OCI-LY7 (cell line): ENCODE data around the gene ABCA2. TPM values are rescaled to one million over a fixed set of nuclear protein-coding genes. Genes with fewer than 3 reads are reported as not detected.

Source experiments
- BruUV-seq: library from RNA; stranded (reverse); fragments of 400-500 nt; replicated peaks from 2 replicates; lab custom pipeline; 2021; lab: Mats Ljungman, UMichigan
- CTCF ChIA-PET: fragments of 300-600 bp; sonication (Branson Sonifier 250); formaldehyde crosslinking; loops from one replicate; lab custom pipeline; 2022; ENCODE audit warnings: antibody characterized with exemption; ENCODE audit not compliant: unreplicated experiment; lab: Charles Lee
- POLR2A ChIA-PET: fragments of 300-600 bp; sonication (Branson Sonifier 250); formaldehyde crosslinking; loops from one replicate; lab custom pipeline; 2022; ENCODE audit warnings: antibody characterized with exemption; lab: Charles Lee
- DNase-seq: peaks from one replicate; pipeline ENCODE4 v3.0.0-alpha.2; 2015; ENCODE audit warnings: low spot score
- H2AFZ ChIP-seq: fragments of 200-600 bp; sonication (generic), shearing (Covaris generic); 2 replicates; pipeline ENCODE4 v1.6.1; 2014; ENCODE audit warnings: mild to moderate bottlenecking, antibody characterized with exemption, low read length, moderate library complexity
- H3K27ac ChIP-seq: fragments of 200-600 bp; sonication (generic); 2 replicates; pipeline ENCODE4 v1.5.1; 2014; ENCODE audit warnings: mixed run types, low read depth, mild to moderate bottlenecking, moderate library complexity, low read length, inconsistent platforms; ENCODE audit not compliant: poor library complexity, severe bottlenecking
- H3K36me3 ChIP-seq: fragments of 200-600 bp; sonication (generic); 2 replicates; pipeline ENCODE4 v1.6.1; 2014; ENCODE audit warnings: mild to moderate bottlenecking, antibody characterized with exemption, low read length, moderate library complexity, mixed read lengths; ENCODE audit not compliant: insufficient read depth
- H3K4me1 ChIP-seq: fragments of 200-600 bp; sonication (generic); 2 replicates; pipeline ENCODE4 v1.5.1; 2014; ENCODE audit warnings: mild to moderate bottlenecking, low read length; ENCODE audit not compliant: insufficient read depth, poor library complexity, severe bottlenecking
- H3K4me2 ChIP-seq: fragments of 200-600 bp; sonication (generic); 2 replicates; pipeline ENCODE4 v1.6.1; 2014; ENCODE audit warnings: mild to moderate bottlenecking, low read length
- H3K4me3 ChIP-seq: fragments of 200-600 bp; sonication (generic); 2 replicates; pipeline ENCODE4 v1.5.1; 2014; ENCODE audit warnings: mild to moderate bottlenecking, low read depth, low read length; ENCODE audit not compliant: poor library complexity, severe bottlenecking
- H3K79me2 ChIP-seq: fragments of 200-600 bp; sonication (generic); 2 replicates; pipeline ENCODE4 v1.6.1; 2016; ENCODE audit warnings: low read depth, mild to moderate bottlenecking, low read length, moderate library complexity, mixed read lengths; ENCODE audit not compliant: insufficient read depth
- H3K9me2 ChIP-seq: fragments of 200-600 bp; sonication (generic); 2 replicates; pipeline ENCODE4 v1.6.1; 2016; ENCODE audit warnings: mild to moderate bottlenecking, low read length, mixed read lengths; ENCODE audit not compliant: insufficient read depth
- H3K9me3 ChIP-seq: fragments of 200-600 bp; sonication (generic); 2 replicates; pipeline ENCODE4 v1.6.1; 2014; ENCODE audit warnings: mild to moderate bottlenecking, mixed run types, low read length, mixed read lengths
- H4K20me1 ChIP-seq: fragments of 200-600 bp; sonication (generic); 2 replicates; pipeline ENCODE4 v1.6.1; 2014; ENCODE audit warnings: mild to moderate bottlenecking, antibody characterized with exemption, low read length, moderate library complexity, mixed read lengths; ENCODE audit not compliant: insufficient read depth
- CTCF ChIP-seq: fragments of 200-600 bp; sonication (generic); conservative IDR thresholded peaks from 2 replicates; pipeline ENCODE4 v1.5.1; 2014; ENCODE audit warnings: mild to moderate bottlenecking, antibody characterized with exemption, low read length, moderate library complexity, mixed read lengths
- EZH2phosphoT487 ChIP-seq: fragments of 200-600 bp; sonication (generic); IDR thresholded peaks from 2 replicates; pipeline ENCODE4 v1.6.1; 2018; ENCODE audit warnings: low read depth, borderline replicate concordance, mild to moderate bottlenecking, mixed run types, antibody characterized with exemption, low read length, moderate library complexity, mixed read lengths
- intact Hi-C: fragments of 100-400 bp; cut with micrococcal nuclease; formaldehyde crosslinking; loops from one replicate; pipeline ENCODE4 v1.10.0; 2022; ENCODE audit not compliant: unreplicated experiment
- total RNA-seq, 2 experiments: library from RNA; depleted of rRNA in 1 of 2; stranded (reverse); fragments of >200 nt in 1 of 2; shearing (Covaris generic) in 1 of 2; gene quantifications; 2 replicates each; pipeline ENCODE4 v1.2.3, GENCODE V29; 2014 to 2022

The ABCA2 gene
- total RNA-seq, 2 experiments from 2014 or later: 4.1 to 10.6 TPM

GRCh38 chr9:136995362-136995761 is 32.7 kb downstream of the ABCA2 start:
- no peak overlapping the region for H3K4me2 ChIP-seq
- intact Hi-C loops: no loop called here
- H3K79me2 ChIP-seq: no peaks in the 10 kb centered on the region; the same call in 1 of the 2 replicates
- ChIA-PET POLR2A (no interaction called here), CTCF (interaction anchor here (0.6 kb wide), 1 partner anchor 687 kb away, joined by 11 read pairs; no protein-coding TSS in a partner anchor)
- H2AFZ ChIP-seq: no peak overlapping the region
- H3K4me3 ChIP-seq: no peak overlapping the region
- H3K9me3 ChIP-seq: no peaks in the 10 kb centered on the region
- H3K4me1 ChIP-seq: peaks cover 51% of the 10 kb centered on the region
- H3K36me3 ChIP-seq: 0 out of 2 replicates have a peak, but pooled peaks cover 3% of the 10 kb centered on the region
- DNase-seq: no peak
- H3K9me2 ChIP-seq: no peaks in the 10 kb centered on the region
- H3K27ac ChIP-seq: no peak overlapping the region
- no peaks in the 10 kb centered on the region for H4K20me1 ChIP-seq
- TF ChIP-seq EZH2phosphoT487 (no peak), CTCF (no peak)
- no TSS peak for BruUV-seq

- intact Hi-C loops: no loop called here
- no TSS peak for BruUV-seq
- POLR2A ChIA-PET: no interaction called here
Measured at GRCh38 chr9:136994888-136995230, 33.2 kb downstream of the ABCA2 start.

More at GRCh38 chr9:136994888-136995230, 33.2 kb downstream of the ABCA2 start:
- Histone ChIP-seq H3K4me2 (no peak overlapping the region), H3K4me3 (no peak overlapping the region), H3K4me1 (peaks cover 45% of the 10 kb centered on the region), H4K20me1 (no peaks in the 10 kb centered on the region), H2AFZ (no peak overlapping the region), H3K27ac (no peak overlapping the region), H3K9me2 (no peaks in the 10 kb centered on the region), H3K36me3 (0 out of 2 replicates have a peak, but pooled peaks cover 3% of the 10 kb centered on the region), H3K79me2 (no peaks in the 10 kb centered on the region; the same call in 1 of the 2 replicates), H3K9me3 (no peaks in the 10 kb centered on the region)
- DNase-seq: no peak
- CTCF ChIA-PET: interaction anchor here (0.6 kb wide), 1 partner anchor 687 kb away, joined by 11 read pairs; no protein-coding TSS in a partner anchor
- no peak for TF ChIP-seq CTCF
